T-helper 2 cell treated with Interferon-gamma antibody and Interleukin-4, amounts not matched to agents 100 ng/mL and 5 ng/mL, for 36 hours (primary cell): ENCODE results near the gene TNFRSF1B. TPM values are rescaled to one million over a fixed set of nuclear protein-coding genes. Genes with fewer than 3 reads are reported as not detected.

Experiments used
- intact Hi-C: fragments of 100-400 bp; cut with micrococcal nuclease; formaldehyde crosslinking; loops from one replicate; pipeline ENCODE4 v1.15.1; 2023
- total RNA-seq: library from RNA; stranded (reverse); gene quantifications from 2 replicates; pipeline ENCODE4 v1.2.3, GENCODE V29; 2022

TNFRSF1B gene
- total RNA-seq, 1 donor from 2014 or later, result 170 TPM

- intact Hi-C loops, result no loop called here
Observed at GRCh38 chr1:12249181-12249580, 82.4 kb downstream of the TNFRSF1B start.

GRCh38 chr1:12249748-12250147, 83.0 kb downstream of the TNFRSF1B start:
- intact Hi-C loops, result no loop called here

- intact Hi-C loops, result no loop called here
Observed at GRCh38 chr1:12251442-12251841, 84.7 kb downstream of the TNFRSF1B start.

- intact Hi-C loops, result no loop called here
Observed at GRCh38 chr1:12255913-12256312, 89.1 kb downstream of the TNFRSF1B start.

- intact Hi-C loops, result no loop called here
Observed at GRCh38 chr1:12258272-12258671, 91.5 kb downstream of the TNFRSF1B start.

Other genes with a start within 250 kb of the TNFRSF1B start
- gene KIAA2013, start 240.6 kb upstream of the TNFRSF1B start, total RNA-seq, result 36.4 and 37.7 TPM in 2 replicates
- 23.7 and 26.0 TPM in 2 replicates for gene PLOD1, start 232.3 kb upstream of the TNFRSF1B start, total RNA-seq
- gene MFN2, start 186.5 kb upstream of the TNFRSF1B start, total RNA-seq, result 50.8 and 54.2 TPM in 2 replicates
- gene MIIP, start 147.5 kb upstream of the TNFRSF1B start, total RNA-seq, result 78.0 and 79.3 TPM in 2 replicates
- gene TNFRSF8, start 103.7 kb upstream of the TNFRSF1B start, total RNA-seq, result 36.9 and 37.6 TPM in 2 replicates
- 30.9 and 33.3 TPM in 2 replicates for gene VPS13D, start 63.0 kb downstream of the TNFRSF1B start, total RNA-seq